NB4 (cell line): ENCODE results near the gene PGLYRP4.

ENCODE experiments used
- MAX ChIP-seq: IDR thresholded peaks from 2 replicates; pipeline ENCODE4 v1.6.1; 2011; ENCODE audit warnings: low read depth, low read length
- MYC ChIP-seq: IDR thresholded peaks from 2 replicates; pipeline ENCODE4 v1.6.1; 2011; ENCODE audit warnings: low read depth, low read length
- POLR2A ChIP-seq: IDR thresholded peaks from 2 replicates; pipeline ENCODE4 v1.6.1; 2011; ENCODE audit warnings: mild to moderate bottlenecking; ENCODE audit not compliant: insufficient read length; ENCODE audit errors: extremely low read depth
- TF ChIP-seq, protein P1 (sequence below): IDR thresholded peaks from one replicate; pipeline ENCODE4 v1.5.1; 2012; ENCODE audit warnings: low read depth, low read length

DNA sequence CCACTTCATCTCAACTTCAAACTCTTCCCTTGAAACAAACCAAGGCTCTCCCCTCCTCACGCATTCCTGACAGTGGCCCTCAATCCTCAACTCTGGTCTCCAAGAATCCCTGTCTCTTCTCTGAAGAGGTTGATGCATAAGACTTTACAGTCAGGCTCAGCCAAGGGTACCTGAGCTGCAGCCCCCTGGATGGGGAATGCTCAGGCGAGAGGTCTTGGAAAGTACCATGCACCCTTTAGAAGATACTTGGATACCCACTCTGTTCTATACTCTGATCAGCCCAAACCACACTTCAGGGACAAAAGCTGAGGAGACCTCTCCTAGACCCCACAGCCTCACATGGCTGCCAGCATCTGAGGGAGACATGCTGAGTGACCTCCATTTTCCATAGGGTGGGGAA is 35.4 kb downstream of the PGLYRP4 start:
- TF ChIP-seq POLR2A (no peak), MAX (no peak), MYC (no peak)
- TF ChIP-seq, protein P1, sequence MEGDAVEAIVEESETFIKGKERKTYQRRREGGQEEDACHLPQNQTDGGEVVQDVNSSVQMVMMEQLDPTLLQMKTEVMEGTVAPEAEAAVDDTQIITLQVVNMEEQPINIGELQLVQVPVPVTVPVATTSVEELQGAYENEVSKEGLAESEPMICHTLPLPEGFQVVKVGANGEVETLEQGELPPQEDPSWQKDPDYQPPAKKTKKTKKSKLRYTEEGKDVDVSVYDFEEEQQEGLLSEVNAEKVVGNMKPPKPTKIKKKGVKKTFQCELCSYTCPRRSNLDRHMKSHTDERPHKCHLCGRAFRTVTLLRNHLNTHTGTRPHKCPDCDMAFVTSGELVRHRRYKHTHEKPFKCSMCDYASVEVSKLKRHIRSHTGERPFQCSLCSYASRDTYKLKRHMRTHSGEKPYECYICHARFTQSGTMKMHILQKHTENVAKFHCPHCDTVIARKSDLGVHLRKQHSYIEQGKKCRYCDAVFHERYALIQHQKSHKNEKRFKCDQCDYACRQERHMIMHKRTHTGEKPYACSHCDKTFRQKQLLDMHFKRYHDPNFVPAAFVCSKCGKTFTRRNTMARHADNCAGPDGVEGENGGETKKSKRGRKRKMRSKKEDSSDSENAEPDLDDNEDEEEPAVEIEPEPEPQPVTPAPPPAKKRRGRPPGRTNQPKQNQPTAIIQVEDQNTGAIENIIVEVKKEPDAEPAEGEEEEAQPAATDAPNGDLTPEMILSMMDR: no peak
